ENCODE measurements around the gene KLHL30.

- TF ChIP-seq CTCF (IDR thresholded peaks at IDR 0.05) (no peak), POLR2A (IDR thresholded peaks at IDR 0.05) (no peak)
These were observed 11.7 kb upstream of the KLHL30 start for GRCh38 chr2:238126775-238127164.
